TTC549 (cell line): ENCODE measurements around the gene CCN6.
"Not testable (repeated sequence)": the region's sequence is repeated elsewhere in the genome, so short reads cannot be mapped to it uniquely, and the experiment has no call there.

ENCODE experiments used
- FAIRE-seq: peaks from 2 replicates; lab custom pipeline; 2012; peaks lifted over from hg19 to GRCh38; lab: Jason Lieb, UNC

Gene CCN6

GRCh38 chr6:112030206-112030960 lies 23.5 kb upstream of the CCN6 start:
- FAIRE-seq: no peak

GRCh38 chr6:112030961-112031660 lies 22.8 kb upstream of the CCN6 start:
- no peak for FAIRE-seq

- FAIRE-seq: no peak
Observed at GRCh38 chr6:112031960-112032359, 21.9 kb upstream of the CCN6 start.

- FAIRE-seq: no peak
Observed at GRCh38 chr6:112032728-112033127, 21.2 kb upstream of the CCN6 start.

- no peak for FAIRE-seq
Observed at GRCh38 chr6:112033791-112034615, 19.9 kb upstream of the CCN6 start.

- FAIRE-seq: no peak
Observed at GRCh38 chr6:112034616-112034995, 19.3 kb upstream of the CCN6 start.

GRCh38 chr6:112036088-112036637 lies 17.7 kb upstream of the CCN6 start:
- no peak for FAIRE-seq

GRCh38 chr6:112037783-112038216 lies 16.1 kb upstream of the CCN6 start:
- no peak for FAIRE-seq

GRCh38 chr6:112038268-112038667 lies 15.6 kb upstream of the CCN6 start:
- no peak for FAIRE-seq

GRCh38 chr6:112038756-112039430 lies 15.0 kb upstream of the CCN6 start:
- FAIRE-seq: no peak

GRCh38 chr6:112039431-112039770 lies 14.5 kb upstream of the CCN6 start:
- FAIRE-seq: no peak

- FAIRE-seq: no peak
Observed at GRCh38 chr6:112040956-112041355, 12.9 kb upstream of the CCN6 start.

- no peak for FAIRE-seq
Observed at GRCh38 chr6:112041535-112041934, 12.4 kb upstream of the CCN6 start.

GRCh38 chr6:112043032-112044007 lies 10.6 kb upstream of the CCN6 start:
- peak; percentile 74 for FAIRE-seq

GRCh38 chr6:112044196-112044595 lies 9.7 kb upstream of the CCN6 start:
- no peak for FAIRE-seq

- FAIRE-seq: no peak
Observed at GRCh38 chr6:112044856-112045255, 9.0 kb upstream of the CCN6 start.

GRCh38 chr6:112047523-112047922 lies 6.4 kb upstream of the CCN6 start:
- not testable (repeated sequence) for FAIRE-seq

GRCh38 chr6:112049026-112049799 lies 4.7 kb upstream of the CCN6 start:
- no peak for FAIRE-seq

GRCh38 chr6:112049996-112050395 lies 3.9 kb upstream of the CCN6 start:
- no peak for FAIRE-seq

GRCh38 chr6:112050429-112050828 lies 3.5 kb upstream of the CCN6 start:
- FAIRE-seq: no peak
